C4-2B (cell line): ENCODE measurements around the gene C21orf58.
A peak's percentile ranks its signal among the peaks of the same experiment; 100 is the strongest.

Experiments used
- H3K27ac ChIP-seq: fragments of 450-650 bp; 2 replicates; pipeline ENCODE4 v1.5.1; 2017
- ZFX ChIP-seq: fragments of 450-650 bp; IDR thresholded peaks from 2 replicates; pipeline ENCODE4 v1.6.1; 2017
- TF ChIP-seq, protein P1 (sequence below): fragments of 450-650 bp; conservative IDR thresholded peaks from 2 replicates; pipeline ENCODE4 v1.5.1; 2017; ENCODE audit warnings: mild to moderate bottlenecking

C21orf58 gene

DNA sequence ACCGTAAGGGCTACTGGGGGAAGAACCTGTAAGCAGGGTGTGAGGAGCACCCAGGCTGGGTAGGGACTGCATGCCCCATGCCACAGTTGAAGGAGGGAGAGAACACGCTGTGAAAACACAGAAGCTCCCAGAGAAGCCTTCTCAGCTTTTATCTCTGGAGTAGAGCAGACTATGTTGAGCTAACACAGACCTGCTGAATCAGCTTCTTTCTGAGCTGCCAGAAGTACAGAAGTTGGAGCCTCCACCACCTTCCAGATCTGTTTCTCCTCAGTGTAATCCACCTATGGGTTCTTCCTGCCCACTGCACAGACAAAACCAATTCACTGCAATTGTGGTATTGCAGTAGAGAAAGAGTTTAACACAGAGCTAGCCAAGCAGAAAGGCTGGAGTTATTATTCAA, 32.1 kb downstream of the C21orf58 start:
- peak overlapping the region; percentile 73 for H3K27ac ChIP-seq
- TF ChIP-seq, protein P1, sequence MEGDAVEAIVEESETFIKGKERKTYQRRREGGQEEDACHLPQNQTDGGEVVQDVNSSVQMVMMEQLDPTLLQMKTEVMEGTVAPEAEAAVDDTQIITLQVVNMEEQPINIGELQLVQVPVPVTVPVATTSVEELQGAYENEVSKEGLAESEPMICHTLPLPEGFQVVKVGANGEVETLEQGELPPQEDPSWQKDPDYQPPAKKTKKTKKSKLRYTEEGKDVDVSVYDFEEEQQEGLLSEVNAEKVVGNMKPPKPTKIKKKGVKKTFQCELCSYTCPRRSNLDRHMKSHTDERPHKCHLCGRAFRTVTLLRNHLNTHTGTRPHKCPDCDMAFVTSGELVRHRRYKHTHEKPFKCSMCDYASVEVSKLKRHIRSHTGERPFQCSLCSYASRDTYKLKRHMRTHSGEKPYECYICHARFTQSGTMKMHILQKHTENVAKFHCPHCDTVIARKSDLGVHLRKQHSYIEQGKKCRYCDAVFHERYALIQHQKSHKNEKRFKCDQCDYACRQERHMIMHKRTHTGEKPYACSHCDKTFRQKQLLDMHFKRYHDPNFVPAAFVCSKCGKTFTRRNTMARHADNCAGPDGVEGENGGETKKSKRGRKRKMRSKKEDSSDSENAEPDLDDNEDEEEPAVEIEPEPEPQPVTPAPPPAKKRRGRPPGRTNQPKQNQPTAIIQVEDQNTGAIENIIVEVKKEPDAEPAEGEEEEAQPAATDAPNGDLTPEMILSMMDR: no peak
- no peak for TF ChIP-seq ZFX

- H3K27ac ChIP-seq: no peak overlapping the region
- TF ChIP-seq ZFX: no peak
Observed at GRCh38 chr21:46289655-46290179, 34.0 kb downstream of the C21orf58 start.

DNA sequence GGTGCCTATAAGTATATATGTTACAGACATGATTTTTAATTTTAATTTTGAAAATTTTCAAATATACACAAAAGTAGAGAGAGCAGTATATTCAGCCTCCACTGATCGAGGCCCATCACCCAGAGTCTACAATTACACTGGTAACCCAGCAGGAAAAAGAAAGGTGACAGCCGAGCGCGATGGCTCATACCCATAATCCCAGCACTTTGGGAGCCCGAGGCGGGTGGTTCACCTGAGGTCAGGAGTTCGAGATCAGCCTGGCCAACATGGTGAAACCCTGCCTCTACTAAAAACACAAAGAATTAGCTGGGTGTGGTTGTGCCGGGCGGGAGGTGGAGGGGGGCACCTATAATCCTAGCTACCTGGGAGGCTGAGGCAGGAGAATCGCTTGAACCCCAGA, 36.1 kb downstream of the C21orf58 start:
- peak overlapping the region; percentile 99 for H3K27ac ChIP-seq

DNA sequence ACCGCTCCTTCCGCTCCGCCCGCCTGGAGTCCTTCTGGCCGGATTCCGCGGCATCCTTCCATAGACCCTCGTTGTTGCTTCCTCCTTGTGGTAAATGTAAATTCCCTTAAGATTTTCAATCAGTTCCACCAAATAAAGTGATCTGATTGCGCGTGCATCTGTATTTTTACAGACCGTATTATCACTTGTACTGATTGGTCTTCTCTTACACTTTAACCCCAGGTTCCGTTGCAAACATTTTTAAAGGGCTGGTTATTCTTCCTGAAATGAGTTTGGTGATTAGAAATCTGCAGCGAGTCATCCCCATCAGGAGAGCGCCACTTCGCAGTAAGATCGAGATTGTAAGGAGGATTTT, 37.0 kb downstream of the C21orf58 start:
- TF ChIP-seq, protein P1: no peak
- TF ChIP-seq ZFX: no peak
- H3K27ac ChIP-seq: peak overlapping the region; percentile 99

More for the DNA sequence above, 36.1 kb downstream of the C21orf58 start:
- TF ChIP-seq, protein P1: no peak
- no peak for TF ChIP-seq ZFX

DNA sequence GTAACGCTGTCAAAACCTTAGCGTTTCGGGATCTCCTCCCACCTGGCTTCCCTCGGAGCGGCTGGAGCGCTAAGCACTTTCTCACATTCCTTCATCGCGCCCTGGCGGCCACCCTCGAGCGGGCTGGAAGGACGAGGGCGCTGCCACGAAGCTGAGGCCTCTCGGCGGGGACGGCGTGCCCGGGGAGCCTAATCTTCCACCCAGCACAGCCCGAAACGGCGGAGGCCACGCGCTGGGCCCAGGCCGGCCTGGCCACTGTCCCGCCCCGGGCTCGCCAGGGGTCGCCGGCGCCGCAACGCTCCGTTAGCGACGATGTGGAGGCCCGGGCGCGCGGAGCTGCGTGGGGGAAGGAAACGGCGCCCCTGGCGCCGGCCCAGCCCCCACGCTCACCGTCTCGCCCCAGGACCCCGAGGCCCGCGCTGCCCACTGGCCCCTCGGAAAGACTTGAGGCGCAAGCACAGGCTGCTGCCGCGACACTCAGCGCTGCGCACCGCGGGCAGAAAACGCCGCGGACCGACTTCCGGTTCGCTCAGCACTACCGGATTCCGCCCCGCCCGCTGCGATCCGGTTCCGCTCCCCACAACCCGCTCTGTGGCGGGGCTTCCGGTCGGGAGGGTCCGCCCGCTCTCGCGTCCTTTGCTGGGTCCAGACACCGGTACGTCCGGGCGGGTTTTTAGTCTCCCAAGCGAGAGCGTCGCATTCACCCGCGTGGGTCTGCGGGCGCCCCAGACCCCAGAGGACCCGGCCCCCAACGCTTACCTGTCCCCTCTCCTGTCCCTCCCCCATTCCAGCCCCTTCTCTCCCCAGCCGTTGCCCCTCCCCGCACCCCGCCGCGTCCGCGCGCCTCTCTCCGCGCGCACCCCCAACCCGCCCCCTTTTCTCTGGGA, 37.7 kb downstream of the C21orf58 start, which contains the start of gene YBEY:
YBEY (plus strand) TSS at position 582 of the 887 bp plus-strand sequence. CDS start 572 bp downstream, outside the sequence.
- H3K27ac ChIP-seq: peak within 1 kb of the TSS; percentile 99
- TF ChIP-seq ZFX: peak; percentile 97
- TF ChIP-seq, protein P1: no peak; the same call in 1 of the 2 replicates

GRCh38 chr21:46285206-46285661, 38.4 kb downstream of the C21orf58 start, which contains the start of gene MCM3AP:
TSS of gene MCM3AP (minus strand) at chr21:46285611. CDS start at chr21:46285286, 325 bp downstream.
- no peak for TF ChIP-seq ZFX
- TF ChIP-seq, protein P1: no peak
- peak within 1 kb of the TSS; percentile 99 for H3K27ac ChIP-seq

GRCh38 chr21:46284733-46285132, 38.9 kb downstream of the C21orf58 start:
- TF ChIP-seq ZFX: no peak
- TF ChIP-seq, protein P1: no peak
- H3K27ac ChIP-seq: peak overlapping the region; percentile 64; the same call in 1 of the 2 replicates
